ENCODE results near the gene FHOD3. TPM values are rescaled to one million over a fixed set of nuclear protein-coding genes. Genes with fewer than 3 reads are reported as not detected.

FHOD3 gene
- total and polyA plus RNA-seq, 3 experiments from 2014 or later = not detected

- ChIA-PET POLR2A (no interaction called here), CTCF (no interaction called here)
- Histone ChIP-seq H3K27me3 (ENCODE audit: insufficient read depth, low read length, poor library complexity, severe bottlenecking) (no peaks in the 10 kb centered on the region), H3K4me1 (ENCODE audit: insufficient read depth, low read length) (no peaks in the 10 kb centered on the region), H3K36me3 (ENCODE audit: insufficient read depth, low read length) (no peaks in the 10 kb centered on the region), H3K4me3 (ENCODE audit: low read length) (no peak overlapping the region), H3K9me3 (ENCODE audit: low read length) (no peaks in the 10 kb centered on the region), H3K27ac (ENCODE audit: low read depth, low read length) (no peak overlapping the region)
- Mint-ChIP-seq H3K4me1 (peaks cover 0 to 3% (median 0%) of the 10 kb centered on the region in 3 donors), H3K36me3 (no peaks in the 10 kb centered on the region), H3K9me3 (peaks cover 0 to 3% (median 0%) of the 10 kb centered on the region in 5 donors), H3K27ac (no peak overlapping the region), H3K27me3 (peaks cover 9 to 26% of the 10 kb centered on the region in 2 donors), H3K4me3 (no peak overlapping the region)
- no peak for DNase-seq
Observed at GRCh38 chr18:36568487-36568886, 271.0 kb downstream of the FHOD3 start.

DNA sequence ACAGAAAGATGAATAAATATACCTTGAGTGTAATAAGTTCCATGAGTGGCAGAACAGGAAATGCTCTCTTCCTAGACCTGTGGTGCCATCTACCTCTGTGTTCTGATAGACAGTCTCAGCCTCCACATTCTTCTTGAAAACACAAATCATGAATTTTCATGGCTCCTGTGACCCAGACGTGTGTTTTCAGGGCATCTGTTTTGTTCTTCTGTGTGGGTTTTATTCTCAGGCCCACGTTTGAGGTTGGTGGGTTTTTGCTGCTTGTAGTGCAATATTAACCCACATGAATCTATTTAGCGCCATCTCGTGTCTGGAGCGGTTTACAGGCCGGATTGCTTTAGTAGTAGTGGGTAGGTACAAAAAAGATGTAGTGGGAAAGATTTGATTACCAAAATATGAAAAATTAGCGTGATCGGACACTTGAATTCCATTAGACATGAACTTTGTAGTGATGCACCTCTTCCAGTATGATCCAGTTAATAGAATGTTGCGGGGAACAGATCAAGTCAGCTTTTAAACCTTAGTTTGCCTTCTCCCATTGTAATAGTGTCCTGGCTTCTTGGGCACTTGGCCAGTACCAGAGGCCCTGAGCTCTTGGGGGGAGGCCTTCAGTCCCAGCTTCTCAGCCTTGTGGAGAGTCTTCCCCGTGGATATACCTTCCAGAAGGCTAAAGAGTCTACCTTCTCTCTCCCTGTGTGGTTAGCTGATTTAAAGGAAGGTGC, 274.8 kb downstream of the FHOD3 start:
- no peak overlapping the region for H3K4me3 Mint-ChIP-seq
- H3K27ac Mint-ChIP-seq = peak overlapping the region in 2 of 8 donors; percentile 24 to 38
- Histone ChIP-seq H3K27me3 (ENCODE audit: insufficient read depth, low read length, poor library complexity, severe bottlenecking) (no peaks in the 10 kb centered on the region), H3K27ac (ENCODE audit: low read depth, low read length) (no peak overlapping the region), H3K4me3 (ENCODE audit: low read length) (no peak overlapping the region), H3K9me3 (ENCODE audit: low read length) (no peaks in the 10 kb centered on the region), H3K36me3 (ENCODE audit: insufficient read depth, low read length) (no peaks in the 10 kb centered on the region), H3K4me1 (ENCODE audit: insufficient read depth, low read length) (no peaks in the 10 kb centered on the region)
- peaks cover 0 to 3% (median 0%) of the 10 kb centered on the region in 3 donors for H3K4me1 Mint-ChIP-seq
- CTCF ChIA-PET = no interaction called here
- H3K27me3 Mint-ChIP-seq = no peaks in the 10 kb centered on the region
- no peaks in the 10 kb centered on the region for H3K36me3 Mint-ChIP-seq
- no peak for DNase-seq
- no peaks in the 10 kb centered on the region for H3K9me3 Mint-ChIP-seq
- POLR2A ChIA-PET = no interaction called here

GRCh38 chr18:36576339-36576738, 278.8 kb downstream of the FHOD3 start:
- CTCF ChIA-PET = no interaction called here
- peaks cover 3 to 6% (median 4%) of the 10 kb centered on the region in 3 donors for H3K4me1 Mint-ChIP-seq
- peaks cover 0 to 5% (median 0%) of the 10 kb centered on the region in 5 donors for H3K9me3 Mint-ChIP-seq
- no peaks in the 10 kb centered on the region for H3K36me3 ChIP-seq (ENCODE audit: insufficient read depth, low read length)
- no peaks in the 10 kb centered on the region for H3K27me3 ChIP-seq (ENCODE audit: insufficient read depth, low read length, poor library complexity, severe bottlenecking)
- peaks cover 3 to 8% of the 10 kb centered on the region in 2 donors for H3K27me3 Mint-ChIP-seq
- no peak for DNase-seq
- H3K4me3 Mint-ChIP-seq = no peak overlapping the region
- H3K27ac ChIP-seq (ENCODE audit: low read depth, low read length) = no peak overlapping the region
- POLR2A ChIA-PET = no interaction called here
- no peaks in the 10 kb centered on the region for H3K9me3 ChIP-seq (ENCODE audit: low read length)
- no peak overlapping the region for H3K4me3 ChIP-seq (ENCODE audit: low read length)
- H3K4me1 ChIP-seq (ENCODE audit: insufficient read depth, low read length) = no peaks in the 10 kb centered on the region
- H3K36me3 Mint-ChIP-seq = no peaks in the 10 kb centered on the region
- no peak overlapping the region for H3K27ac Mint-ChIP-seq

DNA sequence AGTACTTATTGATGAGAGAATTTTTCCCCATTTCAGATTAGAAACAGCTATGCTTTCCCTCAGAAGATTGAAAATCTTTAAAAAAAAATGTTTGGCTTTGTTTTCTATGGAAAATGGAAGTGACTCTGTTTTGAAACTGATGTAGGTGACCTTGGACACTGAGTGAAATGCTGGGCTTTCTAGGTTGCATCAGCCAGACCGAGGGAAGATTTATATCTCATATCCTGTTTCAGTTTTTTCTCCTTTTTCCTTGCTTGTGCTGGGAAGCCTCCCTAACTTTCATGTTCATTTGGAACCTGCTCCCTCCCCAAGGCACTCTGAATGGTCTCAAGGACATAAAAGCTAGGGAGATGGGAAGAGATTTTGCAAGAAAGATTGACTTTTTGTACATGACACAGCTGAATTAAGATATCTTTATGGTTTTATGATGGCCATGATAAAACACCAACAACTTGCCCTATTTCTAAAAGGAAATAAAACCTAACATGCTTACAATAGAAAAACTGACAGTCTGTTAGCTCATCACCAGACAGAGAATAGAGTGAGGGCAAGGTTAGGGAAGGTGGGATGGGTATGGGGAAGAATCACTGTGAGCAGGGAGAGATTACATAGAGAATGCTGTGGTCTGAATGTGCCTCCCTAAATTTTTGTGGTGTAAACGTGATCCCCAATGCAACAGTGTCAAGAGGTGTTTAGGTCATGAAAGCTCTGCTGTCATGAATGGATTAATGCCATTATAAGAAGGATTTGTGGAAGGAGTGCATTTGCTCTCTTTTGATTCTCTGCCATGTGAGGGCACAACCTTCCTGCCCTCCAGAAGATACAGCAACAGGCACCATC, 281.6 kb downstream of the FHOD3 start:
- Mint-ChIP-seq H3K4me1 (peaks cover 0 to 6% (median 4%) of the 10 kb centered on the region in 3 donors), H3K27me3 (peaks cover 6 to 8% of the 10 kb centered on the region in 2 donors), H3K27ac (peak overlapping the region in 2 of 8 donors; percentile 17 to 72), H3K9me3 (peaks cover 0 to 5% (median 0%) of the 10 kb centered on the region in 5 donors), H3K4me3 (peak overlapping the region in 1 of 7 donors; percentile 15), H3K36me3 (no peaks in the 10 kb centered on the region)
- no peak for DNase-seq
- POLR2A ChIA-PET = no interaction called here
- CTCF ChIA-PET = no interaction called here
- Histone ChIP-seq H3K4me1 (ENCODE audit: insufficient read depth, low read length) (no peaks in the 10 kb centered on the region), H3K36me3 (ENCODE audit: insufficient read depth, low read length) (no peaks in the 10 kb centered on the region), H3K9me3 (ENCODE audit: low read length) (no peaks in the 10 kb centered on the region), H3K27ac (ENCODE audit: low read depth, low read length) (no peak overlapping the region), H3K4me3 (ENCODE audit: low read length) (no peak overlapping the region), H3K27me3 (ENCODE audit: insufficient read depth, low read length, poor library complexity, severe bottlenecking) (no peaks in the 10 kb centered on the region)

GRCh38 chr18:36580266-36580665, 282.8 kb downstream of the FHOD3 start:
- Histone ChIP-seq H3K27ac (ENCODE audit: low read depth, low read length) (no peak overlapping the region), H3K27me3 (ENCODE audit: insufficient read depth, low read length, poor library complexity, severe bottlenecking) (no peaks in the 10 kb centered on the region), H3K9me3 (ENCODE audit: low read length) (no peaks in the 10 kb centered on the region), H3K36me3 (ENCODE audit: insufficient read depth, low read length) (no peaks in the 10 kb centered on the region), H3K4me3 (ENCODE audit: low read length) (no peak overlapping the region), H3K4me1 (ENCODE audit: insufficient read depth, low read length) (no peaks in the 10 kb centered on the region)
- no peak for DNase-seq
- Mint-ChIP-seq H3K4me3 (no peak overlapping the region), H3K36me3 (no peaks in the 10 kb centered on the region), H3K27me3 (peaks cover 6 to 8% of the 10 kb centered on the region in 2 donors), H3K9me3 (peaks cover 0 to 5% (median 0%) of the 10 kb centered on the region in 5 donors), H3K4me1 (peaks cover 0 to 6% (median 4%) of the 10 kb centered on the region in 3 donors), H3K27ac (no peak overlapping the region)
- ChIA-PET CTCF (no interaction called here), POLR2A (no interaction called here)

- Histone ChIP-seq H3K4me1 (ENCODE audit: insufficient read depth, low read length) (no peaks in the 10 kb centered on the region), H3K27me3 (ENCODE audit: insufficient read depth, low read length, poor library complexity, severe bottlenecking) (no peaks in the 10 kb centered on the region), H3K27ac (ENCODE audit: low read depth, low read length) (no peak overlapping the region), H3K9me3 (ENCODE audit: low read length) (no peaks in the 10 kb centered on the region), H3K36me3 (ENCODE audit: insufficient read depth, low read length) (no peaks in the 10 kb centered on the region), H3K4me3 (ENCODE audit: low read length) (no peak overlapping the region)
- ChIA-PET CTCF (no interaction called here), POLR2A (no interaction called here)
- peaks cover 6 to 8% of the 10 kb centered on the region in 2 donors for H3K27me3 Mint-ChIP-seq
- H3K27ac Mint-ChIP-seq = no peak overlapping the region
- no peak for DNase-seq
- H3K9me3 Mint-ChIP-seq = peaks cover 0 to 5% (median 0%) of the 10 kb centered on the region in 5 donors
- no peaks in the 10 kb centered on the region for H3K36me3 Mint-ChIP-seq
- peaks cover 0 to 6% (median 4%) of the 10 kb centered on the region in 3 donors for H3K4me1 Mint-ChIP-seq
- H3K4me3 Mint-ChIP-seq = no peak overlapping the region
Observed at GRCh38 chr18:36580874-36581750, 283.6 kb downstream of the FHOD3 start.

GRCh38 chr18:36582988-36583745, 285.7 kb downstream of the FHOD3 start:
- H3K4me3 ChIP-seq (ENCODE audit: low read length) = no peak overlapping the region
- H3K9me3 ChIP-seq (ENCODE audit: low read length) = no peaks in the 10 kb centered on the region
- Mint-ChIP-seq H3K4me1 (peaks cover 0 to 7% (median 6%) of the 10 kb centered on the region in 3 donors), H3K9me3 (no peaks in the 10 kb centered on the region), H3K4me3 (no peak overlapping the region), H3K27ac (no peak overlapping the region), H3K27me3 (peaks cover 3% of the 10 kb centered on the region in 2 donors), H3K36me3 (no peaks in the 10 kb centered on the region)
- no peaks in the 10 kb centered on the region for H3K27me3 ChIP-seq (ENCODE audit: insufficient read depth, low read length, poor library complexity, severe bottlenecking)
- H3K4me1 ChIP-seq (ENCODE audit: insufficient read depth, low read length) = no peaks in the 10 kb centered on the region
- DNase-seq = no peak
- CTCF ChIA-PET = no interaction called here
- POLR2A ChIA-PET = no interaction called here
- no peaks in the 10 kb centered on the region for H3K36me3 ChIP-seq (ENCODE audit: insufficient read depth, low read length)
- H3K27ac ChIP-seq (ENCODE audit: low read depth, low read length) = no peak overlapping the region
